ENCODE measurements around the gene GPX2.
A peak's percentile ranks its signal among the peaks of the same experiment; 100 is the strongest.

GPX2 gene

GRCh38 chr14:64937171-64937820 lies 5.2 kb downstream of the GPX2 start:
- no peak overlapping the region for H3K23ac ChIP-seq (ENCODE audit: low read length in 2 of 2)
- H4K91ac ChIP-seq (ENCODE audit: low read length) = no peak overlapping the region
- H3K4me1 ChIP-seq (ENCODE audit: control insufficient read depth, insufficient read depth, low read depth, low read length) = peaks cover 12% of the 10 kb centered on the region
- H2BK12ac ChIP-seq (ENCODE audit: low read length in 2 of 2) = no peak overlapping the region
- H3K14ac ChIP-seq (ENCODE audit: low read length in 2 of 2) = no peak overlapping the region
- DNase-seq = no peak
- peak overlapping the region; percentile 3 for H2AK5ac ChIP-seq (ENCODE audit: low read length, severe bottlenecking)
- no peak overlapping the region for H3K18ac ChIP-seq (ENCODE audit: low read depth in 1 of 2, low read length in 2 of 2)
- no peak overlapping the region for H3K4me2 ChIP-seq (ENCODE audit: low read length, poor library complexity, severe bottlenecking)
- H3K27me3 ChIP-seq (ENCODE audit: control insufficient read depth in 1 of 2, insufficient read depth in 1 of 2, low read length in 2 of 2) = no peaks in the 10 kb centered on the region
- no peak overlapping the region for H2BK120ac ChIP-seq (ENCODE audit: low read depth, low read length)
- peaks cover 27% of the 10 kb centered on the region for H3K79me1 ChIP-seq (replicated peaks; ENCODE audit: low read length, poor library complexity, severe bottlenecking)
- no peak overlapping the region for H2BK5ac ChIP-seq (ENCODE audit: low read depth, low read length, poor library complexity, severe bottlenecking)
- H2BK15ac ChIP-seq (ENCODE audit: low read depth, poor library complexity, severe bottlenecking) = no peak overlapping the region
- H3K36me3 ChIP-seq (ENCODE audit: control insufficient read depth in 1 of 2, insufficient read depth in 2 of 2, low read depth in 1 of 2, low read length in 2 of 2) = peaks cover 9 to 60% of the 10 kb centered on the region in 2 experiments
- no peak overlapping the region for H3K9ac ChIP-seq (ENCODE audit: low read length)
- H3K9me3 ChIP-seq (ENCODE audit: control insufficient read depth, low read length) = no peaks in the 10 kb centered on the region
- no peak overlapping the region for H3K4ac ChIP-seq (ENCODE audit: low read depth in 1 of 2, low read length in 2 of 2)
- peak overlapping the region; percentile 3 for H3K27ac ChIP-seq (ENCODE audit: low read length, poor library complexity, severe bottlenecking)
- WGBS = 92% methylated on average over 1 of the region's 1 CpG
- H2AFZ ChIP-seq (ENCODE audit: low read depth, low read length) = no peak overlapping the region
- H4K8ac ChIP-seq (ENCODE audit: low read length) = no peak overlapping the region
- H3K4me3 ChIP-seq (ENCODE audit: insufficient read depth in 1 of 2, low read depth in 1 of 2, low read length in 2 of 2) = no peak overlapping the region

GRCh38 chr14:64935508-64935907 lies 7.0 kb downstream of the GPX2 start:
- DNase-seq = no peak
- no peak overlapping the region for H3K4me2 ChIP-seq (ENCODE audit: low read length, poor library complexity, severe bottlenecking)
- H3K4ac ChIP-seq (ENCODE audit: low read depth in 1 of 2, low read length in 2 of 2) = no peak overlapping the region
- no peak overlapping the region for H4K8ac ChIP-seq (ENCODE audit: low read length)
- no peak overlapping the region for H2BK15ac ChIP-seq (ENCODE audit: low read depth, poor library complexity, severe bottlenecking)
- H3K27ac ChIP-seq (ENCODE audit: low read length, poor library complexity, severe bottlenecking) = no peak overlapping the region
- no peak overlapping the region for H3K23ac ChIP-seq (ENCODE audit: low read length in 2 of 2)
- no peaks in the 10 kb centered on the region for H3K9me3 ChIP-seq (ENCODE audit: control insufficient read depth, low read length)
- H2BK120ac ChIP-seq (ENCODE audit: low read depth, low read length) = no peak overlapping the region
- H2AK5ac ChIP-seq (ENCODE audit: low read length, severe bottlenecking) = no peak overlapping the region
- H2AFZ ChIP-seq (ENCODE audit: low read depth, low read length) = no peak overlapping the region
- H3K9ac ChIP-seq (ENCODE audit: low read length) = no peak overlapping the region
- H3K79me1 ChIP-seq (replicated peaks; ENCODE audit: low read length, poor library complexity, severe bottlenecking) = peaks cover 27% of the 10 kb centered on the region
- H4K91ac ChIP-seq (ENCODE audit: low read length) = no peak overlapping the region
- WGBS = 100% methylated on average over 2 of the region's 2 CpGs
- peaks cover 12 to 63% of the 10 kb centered on the region in 2 experiments for H3K36me3 ChIP-seq (ENCODE audit: control insufficient read depth in 1 of 2, insufficient read depth in 2 of 2, low read depth in 1 of 2, low read length in 2 of 2)
- H2BK5ac ChIP-seq (ENCODE audit: low read depth, low read length, poor library complexity, severe bottlenecking) = no peak overlapping the region
- H3K27me3 ChIP-seq (ENCODE audit: control insufficient read depth in 1 of 2, insufficient read depth in 1 of 2, low read length in 2 of 2) = no peaks in the 10 kb centered on the region
- H3K14ac ChIP-seq (ENCODE audit: low read length in 2 of 2) = no peak overlapping the region
- no peak overlapping the region for H3K4me3 ChIP-seq (ENCODE audit: insufficient read depth in 1 of 2, low read depth in 1 of 2, low read length in 2 of 2)
- no peak overlapping the region for H3K18ac ChIP-seq (ENCODE audit: low read depth in 1 of 2, low read length in 2 of 2)
- no peak overlapping the region for H2BK12ac ChIP-seq (ENCODE audit: low read length in 2 of 2)
- H3K4me1 ChIP-seq (ENCODE audit: control insufficient read depth, insufficient read depth, low read depth, low read length) = peaks cover 12% of the 10 kb centered on the region

- no peak overlapping the region for H3K4me3 ChIP-seq (ENCODE audit: insufficient read depth in 1 of 2, low read depth in 1 of 2, low read length in 2 of 2)
- no peak overlapping the region for H3K4ac ChIP-seq (ENCODE audit: low read depth in 1 of 2, low read length in 2 of 2)
- no peak overlapping the region for H2BK12ac ChIP-seq (ENCODE audit: low read length in 2 of 2)
- peaks cover 11% of the 10 kb centered on the region for H3K4me1 ChIP-seq (ENCODE audit: control insufficient read depth, insufficient read depth, low read depth, low read length)
- H2BK5ac ChIP-seq (ENCODE audit: low read depth, low read length, poor library complexity, severe bottlenecking) = no peak overlapping the region
- H2BK15ac ChIP-seq (ENCODE audit: low read depth, poor library complexity, severe bottlenecking) = no peak overlapping the region
- no peak overlapping the region for H3K18ac ChIP-seq (ENCODE audit: low read depth in 1 of 2, low read length in 2 of 2)
- H3K79me1 ChIP-seq (replicated peaks; ENCODE audit: low read length, poor library complexity, severe bottlenecking) = peaks cover 23% of the 10 kb centered on the region
- H2AK5ac ChIP-seq (ENCODE audit: low read length, severe bottlenecking) = no peak overlapping the region
- no peak overlapping the region for H3K14ac ChIP-seq (ENCODE audit: low read length in 2 of 2)
- no peak overlapping the region for H2AFZ ChIP-seq (ENCODE audit: low read depth, low read length)
- DNase-seq = no peak
- H3K27me3 ChIP-seq (ENCODE audit: control insufficient read depth in 1 of 2, insufficient read depth in 1 of 2, low read length in 2 of 2) = no peaks in the 10 kb centered on the region
- H3K36me3 ChIP-seq (ENCODE audit: control insufficient read depth in 1 of 2, insufficient read depth in 2 of 2, low read depth in 1 of 2, low read length in 2 of 2) = peaks cover 10 to 61% of the 10 kb centered on the region in 2 experiments
- no peak overlapping the region for H4K8ac ChIP-seq (ENCODE audit: low read length)
- H3K23ac ChIP-seq (ENCODE audit: low read length in 2 of 2) = no peak overlapping the region
- no peak overlapping the region for H3K9ac ChIP-seq (ENCODE audit: low read length)
- no peak overlapping the region for H4K91ac ChIP-seq (ENCODE audit: low read length)
- no peak overlapping the region for H2BK120ac ChIP-seq (ENCODE audit: low read depth, low read length)
- no peaks in the 10 kb centered on the region for H3K9me3 ChIP-seq (ENCODE audit: control insufficient read depth, low read length)
- no peak overlapping the region for H3K4me2 ChIP-seq (ENCODE audit: low read length, poor library complexity, severe bottlenecking)
- H3K27ac ChIP-seq (ENCODE audit: low read length, poor library complexity, severe bottlenecking) = no peak overlapping the region
- 100% methylated on average over 1 of the region's 1 CpG for WGBS
Observed at GRCh38 chr14:64934338-64934929, 8.1 kb downstream of the GPX2 start.

- Histone ChIP-seq H3K14ac (ENCODE audit: low read length in 2 of 2) (no peak overlapping the region), H3K23ac (ENCODE audit: low read length in 2 of 2) (no peak overlapping the region), H3K4me1 (ENCODE audit: control insufficient read depth, insufficient read depth, low read depth, low read length) (peaks cover 2% of the 10 kb centered on the region), H3K36me3 (ENCODE audit: control insufficient read depth in 1 of 2, insufficient read depth in 2 of 2, low read depth in 1 of 2, low read length in 2 of 2) (peaks cover 11 to 73% of the 10 kb centered on the region in 2 experiments), H3K18ac (ENCODE audit: low read depth in 1 of 2, low read length in 2 of 2) (no peak overlapping the region), H3K4me2 (ENCODE audit: low read length, poor library complexity, severe bottlenecking) (no peak overlapping the region), H3K9ac (ENCODE audit: low read length) (no peak overlapping the region), H2AFZ (ENCODE audit: low read depth, low read length) (no peak overlapping the region), H2BK15ac (ENCODE audit: low read depth, poor library complexity, severe bottlenecking) (no peak overlapping the region), H3K4me3 (ENCODE audit: insufficient read depth in 1 of 2, low read depth in 1 of 2, low read length in 2 of 2) (no peak overlapping the region), H2BK12ac (ENCODE audit: low read length in 2 of 2) (no peak overlapping the region), H3K79me1 (replicated peaks; ENCODE audit: low read length, poor library complexity, severe bottlenecking) (peaks cover 30% of the 10 kb centered on the region), H4K91ac (ENCODE audit: low read length) (no peak overlapping the region), H2BK5ac (ENCODE audit: low read depth, low read length, poor library complexity, severe bottlenecking) (no peak overlapping the region), H3K9me3 (ENCODE audit: control insufficient read depth, low read length) (no peaks in the 10 kb centered on the region), H3K27me3 (ENCODE audit: control insufficient read depth in 1 of 2, insufficient read depth in 1 of 2, low read length in 2 of 2) (no peaks in the 10 kb centered on the region), H4K8ac (ENCODE audit: low read length) (no peak overlapping the region), H2AK5ac (ENCODE audit: low read length, severe bottlenecking) (no peak overlapping the region), H3K27ac (ENCODE audit: low read length, poor library complexity, severe bottlenecking) (no peak overlapping the region), H2BK120ac (ENCODE audit: low read depth, low read length) (no peak overlapping the region), H3K4ac (ENCODE audit: low read depth in 1 of 2, low read length in 2 of 2) (no peak overlapping the region)
- DNase-seq = no peak
Observed at GRCh38 chr14:64932231-64932630, 10.3 kb downstream of the GPX2 start.

Data from mesenchymal stem cell (in vitro differentiated cells and primary cell).